ENCODE data around the gene TMEM168.

DNA sequence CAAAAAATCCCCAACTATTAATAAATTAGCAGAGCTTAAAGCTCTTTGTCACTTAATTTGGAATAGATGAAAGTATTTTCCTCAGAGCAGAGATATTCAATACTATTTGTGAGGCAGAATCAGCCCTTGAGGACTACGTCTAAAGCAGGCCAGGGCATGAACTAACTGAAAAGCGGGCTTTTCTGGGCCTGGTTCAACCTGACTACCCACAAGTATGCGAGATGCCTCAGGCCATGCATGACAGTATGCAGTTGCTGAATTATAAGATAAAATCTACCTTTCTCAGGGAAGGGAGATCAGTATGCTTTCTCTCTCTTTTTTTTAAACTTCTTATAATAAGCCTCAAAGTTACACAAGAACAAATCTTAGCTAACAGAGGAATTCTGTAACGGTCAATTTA is 20.1 kb downstream of the TMEM168 start:
- TF ChIP-seq, protein P1, sequence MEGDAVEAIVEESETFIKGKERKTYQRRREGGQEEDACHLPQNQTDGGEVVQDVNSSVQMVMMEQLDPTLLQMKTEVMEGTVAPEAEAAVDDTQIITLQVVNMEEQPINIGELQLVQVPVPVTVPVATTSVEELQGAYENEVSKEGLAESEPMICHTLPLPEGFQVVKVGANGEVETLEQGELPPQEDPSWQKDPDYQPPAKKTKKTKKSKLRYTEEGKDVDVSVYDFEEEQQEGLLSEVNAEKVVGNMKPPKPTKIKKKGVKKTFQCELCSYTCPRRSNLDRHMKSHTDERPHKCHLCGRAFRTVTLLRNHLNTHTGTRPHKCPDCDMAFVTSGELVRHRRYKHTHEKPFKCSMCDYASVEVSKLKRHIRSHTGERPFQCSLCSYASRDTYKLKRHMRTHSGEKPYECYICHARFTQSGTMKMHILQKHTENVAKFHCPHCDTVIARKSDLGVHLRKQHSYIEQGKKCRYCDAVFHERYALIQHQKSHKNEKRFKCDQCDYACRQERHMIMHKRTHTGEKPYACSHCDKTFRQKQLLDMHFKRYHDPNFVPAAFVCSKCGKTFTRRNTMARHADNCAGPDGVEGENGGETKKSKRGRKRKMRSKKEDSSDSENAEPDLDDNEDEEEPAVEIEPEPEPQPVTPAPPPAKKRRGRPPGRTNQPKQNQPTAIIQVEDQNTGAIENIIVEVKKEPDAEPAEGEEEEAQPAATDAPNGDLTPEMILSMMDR (IDR thresholded peaks at IDR 0.05; ENCODE audit: low read length): no peak
- TF ChIP-seq EZH2 (IDR thresholded peaks at IDR 0.05; ENCODE audit: borderline replicate concordance, low read length): no peak
